Kidney tubule cell (primary cell): Measurements from ENCODE around the gene CDKL4.
"Not testable (repeated sequence)": the region's sequence is repeated elsewhere in the genome, so short reads cannot be mapped to it uniquely, and the experiment has no call there.

ENCODE experiments used
- DNase-seq: peaks from one replicate; pipeline ENCODE4 v3.0.0-alpha.2; 2018; ENCODE audit warnings: low spot score

The CDKL4 gene

DNA sequence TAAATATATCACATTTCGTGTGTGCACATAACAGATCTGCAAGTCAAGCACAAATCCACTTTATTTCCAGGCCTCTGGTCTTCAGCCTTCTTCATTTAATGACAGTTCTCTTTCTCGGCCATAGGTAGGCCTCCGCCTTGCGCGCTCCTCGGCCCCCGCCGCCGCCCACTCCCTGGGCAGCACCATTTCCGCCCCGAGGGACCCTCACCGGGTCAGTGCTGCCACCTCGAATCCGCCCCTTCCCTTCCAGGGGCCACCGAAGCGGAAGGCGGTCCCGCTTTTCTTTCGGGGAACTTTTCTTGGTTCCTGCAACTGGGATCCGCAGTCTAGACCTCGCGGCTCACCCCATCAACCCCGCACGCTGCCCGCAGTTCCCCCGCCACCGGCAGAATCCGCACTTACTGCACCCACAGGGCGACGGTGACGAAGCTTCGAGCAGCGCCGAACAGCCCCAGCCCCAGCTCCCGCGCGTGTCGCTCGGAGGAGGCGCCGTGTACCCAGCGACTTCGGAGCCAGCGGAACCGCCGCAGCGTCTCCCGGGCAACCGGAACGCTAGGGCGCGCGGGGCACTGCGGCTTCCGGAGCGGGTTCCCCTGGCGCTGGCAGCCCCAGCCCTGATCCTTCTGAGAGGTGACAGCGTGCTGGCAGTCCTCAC lies at the start of gene CDKL4:
Gene CDKL4, minus strand, starts transcription at position 502 of the 655 bp plus-strand sequence.
- DNase-seq = no peak

DNA sequence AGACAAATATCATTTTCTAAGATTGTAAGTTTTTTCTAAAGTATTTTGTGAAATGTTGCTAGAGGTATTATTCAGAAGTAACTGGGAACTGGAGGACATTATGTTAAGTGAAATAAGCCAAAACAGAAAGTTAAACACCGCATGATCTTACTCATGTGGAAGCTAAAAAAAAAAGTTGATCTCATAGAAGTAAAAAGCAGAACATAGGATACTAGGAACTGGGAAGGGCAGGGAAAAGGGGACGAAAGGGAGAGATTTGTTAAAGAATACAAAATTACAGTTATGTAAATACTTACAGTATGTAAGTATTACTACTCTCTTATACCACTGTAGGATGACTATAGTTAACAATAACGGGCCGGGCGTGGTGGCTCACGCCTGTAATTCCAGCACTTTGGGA lies 46.7 kb upstream of the CDKL4 start:
- no peak for DNase-seq

DNA sequence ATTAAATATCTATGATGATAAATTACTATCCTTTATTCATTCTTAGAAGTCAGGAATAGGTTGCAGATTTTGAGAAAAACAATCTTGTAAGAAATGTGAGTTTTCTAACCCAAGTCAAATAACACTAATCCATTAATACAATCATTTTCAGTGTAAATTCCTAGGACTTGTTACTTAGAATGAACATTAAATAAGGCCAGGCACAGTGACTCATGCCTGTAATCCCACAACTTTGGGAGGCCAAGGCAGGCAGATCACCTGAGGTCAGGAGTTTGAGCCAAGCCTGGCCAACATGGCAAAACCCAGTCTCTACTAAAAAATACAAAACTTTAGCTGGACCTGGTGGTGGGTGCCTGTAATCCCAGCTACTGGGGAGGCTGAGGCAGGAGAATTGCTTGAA lies 45.8 kb upstream of the CDKL4 start:
- DNase-seq = peak; percentile 32

GRCh38 chr2:39283561-39283960 lies 39.8 kb upstream of the CDKL4 start:
- no peak for DNase-seq

- no peak for DNase-seq
These were observed 37.6 kb upstream of the CDKL4 start for GRCh38 chr2:39281391-39281790.

DNA sequence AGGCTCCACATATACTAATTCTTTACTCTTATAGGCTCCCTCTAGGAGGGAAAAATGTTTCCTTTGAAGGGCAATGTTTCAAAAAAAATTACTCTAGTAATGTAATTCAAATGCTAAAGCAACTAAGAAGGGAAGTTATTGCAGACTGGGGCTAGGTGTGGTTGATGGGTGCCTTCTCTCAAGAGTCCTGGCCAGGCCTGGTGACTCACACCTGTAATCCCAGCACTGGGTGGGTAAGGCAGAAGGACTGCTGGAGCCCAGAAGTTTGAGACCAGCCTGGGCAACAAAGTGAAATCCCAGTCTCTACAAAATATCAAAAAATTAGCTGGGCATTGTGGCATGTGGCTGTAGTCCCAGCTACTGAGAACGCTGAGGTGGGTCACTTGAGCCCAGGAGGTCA lies 31.2 kb upstream of the CDKL4 start:
- DNase-seq = peak; percentile 37

DNA sequence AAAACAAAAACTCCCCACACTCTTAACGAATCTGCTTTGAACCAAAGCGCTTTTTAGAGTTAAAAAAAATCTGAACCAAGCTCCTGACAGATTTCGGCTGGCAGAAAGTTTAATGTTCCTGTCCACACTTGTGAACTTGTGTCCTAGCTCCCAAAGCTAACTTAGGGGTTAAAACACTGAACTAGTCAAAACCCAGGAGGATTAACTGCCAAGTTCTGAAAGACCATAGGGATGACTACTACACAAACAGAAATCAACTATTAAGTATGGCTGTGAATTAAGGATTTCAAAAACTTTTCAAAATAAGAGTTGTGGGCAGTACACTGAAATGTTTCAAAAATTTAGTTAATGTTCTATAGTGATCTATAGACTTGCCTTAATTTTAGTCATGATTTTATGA lies 26.2 kb upstream of the CDKL4 start:
- no peak for DNase-seq

GRCh38 chr2:39266916-39267434 lies 23.2 kb upstream of the CDKL4 start:
- no peak for DNase-seq

DNA sequence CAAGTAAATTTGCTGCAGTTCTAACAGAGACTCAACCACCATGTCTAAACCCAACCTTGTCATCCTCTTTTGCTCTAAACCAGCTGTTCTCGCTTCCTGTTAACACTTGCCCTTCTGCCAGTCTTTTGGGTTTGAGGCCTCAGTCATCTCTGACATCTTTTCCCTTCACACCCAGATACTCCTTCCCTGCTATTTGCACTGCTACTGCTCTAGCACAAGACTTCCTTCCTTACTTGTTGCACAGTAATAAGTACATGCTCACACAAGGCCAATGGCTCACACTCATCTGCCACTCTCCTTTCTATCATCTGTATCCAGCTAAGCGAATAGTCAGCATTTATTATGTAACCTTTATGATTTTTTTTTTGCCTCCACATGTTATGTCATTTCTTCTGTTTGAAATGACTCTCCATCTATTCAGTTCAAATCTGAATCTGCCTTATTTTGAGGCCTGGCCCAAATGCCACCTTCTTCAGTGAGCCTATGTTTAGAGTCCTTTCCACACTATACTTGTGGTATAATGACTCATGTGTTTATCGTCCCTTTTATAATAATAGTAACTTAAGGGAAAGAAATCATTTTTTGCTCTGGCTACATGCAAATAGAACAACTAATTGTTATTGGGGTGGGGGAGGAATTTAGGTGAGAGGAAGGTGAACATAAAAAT lies 22.5 kb upstream of the CDKL4 start:
- DNase-seq = no peak

DNA sequence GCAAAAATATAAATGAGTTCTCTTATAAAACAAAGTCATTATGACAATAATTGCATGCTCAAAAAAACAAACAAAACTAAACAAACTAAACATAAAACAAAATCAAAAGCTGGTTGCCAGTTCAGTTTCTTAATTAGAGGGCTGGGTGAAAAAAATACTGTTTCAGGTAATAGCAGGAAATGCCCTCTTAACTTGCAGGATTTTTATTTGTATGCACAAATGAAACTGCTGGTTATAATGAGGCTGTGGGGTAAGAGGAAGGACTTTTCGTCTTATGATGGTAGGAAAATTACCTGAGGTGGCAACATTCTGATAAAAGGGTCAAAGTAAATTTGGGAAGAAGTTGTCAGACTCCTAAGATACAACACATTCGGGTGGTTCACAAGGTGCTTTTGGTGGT lies 21.5 kb upstream of the CDKL4 start:
- no peak for DNase-seq

DNA sequence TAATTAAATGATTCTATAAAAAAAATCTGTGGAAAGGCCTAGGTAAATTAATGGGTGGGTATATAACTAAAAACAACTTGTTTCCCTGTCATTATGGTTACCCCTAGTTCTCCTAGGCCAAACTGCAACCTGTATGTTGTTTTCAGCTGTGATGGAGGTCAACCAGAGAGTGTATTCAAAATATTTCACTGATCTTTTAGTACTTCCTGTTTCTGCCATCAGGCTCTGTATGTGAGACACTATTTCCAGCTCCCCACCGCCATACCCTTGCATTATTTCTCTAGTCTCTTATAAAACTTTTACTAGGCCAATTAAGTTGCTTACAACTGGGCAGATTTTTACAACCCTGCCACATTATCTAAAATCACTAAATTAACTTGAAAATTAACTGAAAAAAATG lies 21.0 kb upstream of the CDKL4 start:
- no peak for DNase-seq

DNA sequence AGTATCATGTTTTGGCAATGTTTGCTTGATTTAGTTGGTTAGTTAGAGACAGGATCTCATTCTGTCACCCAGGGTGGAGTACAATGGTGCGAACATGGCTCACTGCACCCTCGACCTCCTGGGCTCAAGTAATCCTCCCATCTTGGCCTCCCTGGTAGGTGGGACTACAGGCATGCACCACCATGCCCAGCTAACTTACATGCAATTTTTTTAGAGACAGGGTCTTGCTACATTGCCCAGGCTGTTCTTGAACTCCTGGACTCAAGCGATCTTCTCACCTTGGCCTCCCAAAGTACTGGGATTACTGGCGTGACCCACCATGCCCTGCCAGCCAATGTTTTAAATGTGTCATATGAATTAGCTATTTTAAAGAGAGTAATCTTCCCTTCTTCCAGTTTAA lies 16.3 kb upstream of the CDKL4 start:
- no peak for DNase-seq

DNA sequence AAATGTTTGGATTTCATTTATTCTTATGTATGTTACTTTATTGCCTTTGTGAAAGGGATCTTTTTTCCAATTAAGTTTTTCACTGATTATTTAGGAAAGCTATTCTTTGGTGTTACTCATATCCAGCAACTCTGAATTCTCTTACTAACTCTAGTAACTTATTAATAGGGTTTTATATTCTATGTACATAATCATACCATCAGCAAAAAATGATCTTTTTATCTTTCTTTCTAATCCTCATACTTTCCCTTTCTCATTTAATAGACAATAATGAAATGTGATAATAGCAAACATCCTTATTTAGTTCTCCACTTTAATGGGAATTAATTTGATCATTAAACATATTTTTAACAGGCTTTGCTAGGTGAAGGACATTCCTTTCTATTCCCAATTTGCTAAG lies 12.3 kb upstream of the CDKL4 start:
- no peak for DNase-seq

DNA sequence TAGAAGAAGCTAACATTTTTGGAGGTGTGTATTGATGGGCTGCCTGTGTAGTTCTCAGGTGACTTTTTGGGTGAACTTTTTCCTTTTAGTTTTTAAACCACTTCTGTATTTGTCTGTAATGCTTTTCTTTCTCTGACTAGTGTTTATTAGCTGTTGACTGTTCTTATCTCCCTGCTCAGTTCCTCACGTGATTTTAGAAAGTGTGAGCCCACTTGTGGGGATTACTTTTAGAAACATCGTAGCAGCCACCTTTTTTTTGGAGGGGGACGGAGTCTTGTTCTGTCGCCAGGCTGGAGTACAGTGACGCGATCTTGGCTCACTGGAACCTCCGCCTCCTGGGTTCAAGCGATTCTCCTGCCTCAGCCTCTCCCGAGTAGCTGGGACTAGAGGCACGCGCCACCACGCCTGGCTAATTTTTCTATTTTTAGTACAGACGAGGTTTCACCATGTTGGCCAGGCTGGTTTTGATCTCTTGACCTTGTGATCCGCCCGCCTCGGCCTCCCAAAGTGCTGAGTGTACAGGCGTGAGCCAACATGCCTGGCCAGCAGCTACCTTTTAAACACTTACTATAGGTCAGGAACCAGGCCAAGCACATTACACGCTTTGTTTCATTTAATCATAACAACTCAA lies 9.2 kb upstream of the CDKL4 start:
- no peak for DNase-seq

DNA sequence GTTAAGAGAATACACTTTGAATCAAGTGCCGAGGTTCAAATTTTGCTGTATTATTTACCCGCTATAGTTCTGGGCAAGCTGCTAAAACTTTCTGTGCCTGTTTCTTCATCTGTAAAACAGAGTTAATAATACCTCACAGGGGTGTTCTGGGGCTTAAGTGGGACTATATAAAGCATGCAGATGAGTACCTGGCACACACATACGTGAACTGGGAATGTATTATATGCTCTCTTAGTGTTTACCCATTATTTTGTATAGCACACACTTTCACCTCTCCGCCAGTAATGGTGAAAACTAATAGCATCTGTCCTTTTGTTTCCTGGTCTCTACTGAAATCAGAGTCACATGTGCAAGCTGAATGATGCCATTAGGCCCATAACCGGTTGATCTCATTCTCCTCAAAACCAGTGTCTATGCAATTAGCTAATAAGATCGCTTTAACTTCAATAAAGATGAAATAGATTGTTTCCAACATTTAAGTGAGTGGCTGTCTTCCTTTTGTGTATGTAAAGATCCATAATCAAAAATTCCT lies 3.8 kb upstream of the CDKL4 start:
- no peak for DNase-seq

DNA sequence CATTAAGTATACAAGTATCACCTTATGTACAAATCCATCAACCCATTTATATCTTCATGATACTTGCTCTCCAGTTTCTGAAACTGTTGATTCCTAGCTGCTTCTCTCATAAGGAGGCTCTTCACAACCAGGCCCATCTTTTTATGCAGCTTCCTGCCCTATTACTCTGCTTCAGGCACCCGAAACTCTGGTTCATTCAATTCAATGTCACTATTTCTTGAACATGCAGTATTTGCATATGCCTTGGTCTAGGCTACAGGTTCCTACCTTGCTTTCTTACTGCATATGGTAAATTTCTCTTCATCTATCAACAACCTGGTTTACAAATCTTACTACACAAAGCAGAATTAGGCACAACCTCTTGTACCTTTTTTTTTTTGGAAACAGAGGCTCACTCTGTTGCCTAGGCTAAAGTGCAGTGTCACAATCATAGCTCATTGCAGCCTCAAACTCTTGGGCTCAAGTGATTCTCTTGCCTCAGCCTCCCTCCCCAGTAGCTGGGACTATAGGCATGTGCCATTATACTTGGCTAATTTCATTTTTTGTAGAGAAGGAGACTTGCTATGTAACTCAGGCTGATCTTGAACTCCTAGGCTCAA lies 2.7 kb upstream of the CDKL4 start:
- no peak for DNase-seq

DNA sequence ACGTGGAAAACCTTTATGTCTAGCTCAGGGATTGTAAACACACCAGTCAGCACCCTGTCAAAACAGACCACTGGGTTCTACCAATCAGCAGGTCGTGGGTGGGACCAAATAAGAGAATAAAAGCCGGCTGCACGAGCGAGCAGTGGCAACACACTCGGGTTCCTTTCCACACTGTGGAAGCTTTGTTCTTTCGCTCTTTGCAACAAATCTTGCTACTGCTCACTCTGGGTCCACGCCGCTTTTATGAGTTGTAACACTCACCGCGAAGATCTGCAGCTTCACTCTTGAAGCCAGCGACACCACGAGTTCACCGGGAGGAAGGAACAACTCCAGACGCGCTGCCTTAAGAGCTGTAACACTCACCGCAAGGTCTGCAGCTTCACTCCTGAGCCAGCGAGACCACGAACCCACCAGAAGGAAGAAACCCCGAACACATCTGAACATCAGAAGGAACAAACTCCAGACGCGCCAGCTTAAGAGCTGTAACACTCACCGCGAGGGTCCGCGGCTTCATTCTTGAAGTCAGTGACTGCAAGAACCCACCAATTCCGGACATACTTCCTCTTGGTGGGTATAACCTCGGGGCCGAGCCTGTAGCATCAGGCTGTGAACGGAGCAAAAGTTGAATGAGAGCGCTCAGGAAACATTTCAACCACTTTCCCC lies 1.3 kb upstream of the CDKL4 start:
- DNase-seq = not testable (repeated sequence)

DNA sequence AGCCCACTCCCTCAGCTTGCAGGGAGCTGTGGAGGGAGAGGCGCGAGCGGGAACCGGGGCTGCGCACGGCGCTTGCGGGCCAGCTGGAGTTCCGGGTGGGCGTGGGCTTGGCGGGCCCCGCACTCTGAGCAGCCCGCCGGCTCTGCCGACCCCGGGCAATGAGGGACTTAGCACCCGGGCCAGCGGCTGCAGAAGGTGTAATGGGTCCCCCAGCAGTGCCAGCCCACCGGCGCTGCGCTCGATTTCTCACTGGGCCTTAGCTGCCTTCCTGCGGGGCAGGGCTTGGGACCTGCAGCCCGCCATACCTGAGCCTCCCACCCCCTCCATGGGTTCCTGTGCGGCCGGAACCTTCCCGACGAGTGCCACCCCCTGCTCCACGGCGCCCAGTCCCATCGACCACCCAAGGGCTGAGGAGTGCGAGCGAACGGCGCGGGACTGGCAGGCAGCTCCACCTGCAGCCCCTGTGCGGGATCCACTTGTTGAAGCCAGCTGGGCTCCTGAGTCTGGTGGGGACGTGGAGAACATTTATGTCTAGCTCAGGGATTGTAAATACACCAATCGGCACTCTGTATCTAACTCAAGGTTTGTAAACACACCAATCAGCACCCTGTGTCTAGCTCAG lies 582 bp upstream of the CDKL4 start:
- not testable (repeated sequence) for DNase-seq

- no peak for DNase-seq
These were observed 2.2 kb downstream of the CDKL4 start for GRCh38 chr2:39241588-39241987.

DNA sequence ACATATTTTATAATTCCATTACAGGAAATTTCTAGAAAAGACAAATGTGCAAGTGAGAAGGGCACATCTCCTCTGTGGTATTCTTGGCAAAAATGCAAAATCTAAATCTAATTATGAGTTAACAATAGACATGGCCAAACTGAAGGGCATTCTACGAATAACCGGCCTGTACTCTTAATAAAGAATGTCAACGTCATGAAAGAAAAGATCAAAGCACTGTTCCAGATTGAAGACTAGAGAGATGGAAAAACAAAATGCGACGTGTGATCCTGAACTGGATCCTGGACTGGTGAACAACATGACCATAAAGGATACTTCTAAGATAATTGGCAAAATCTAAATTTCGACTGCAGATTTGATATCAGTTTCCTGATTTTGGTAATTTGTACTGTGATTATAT lies 3.0 kb downstream of the CDKL4 start:
- no peak for DNase-seq

DNA sequence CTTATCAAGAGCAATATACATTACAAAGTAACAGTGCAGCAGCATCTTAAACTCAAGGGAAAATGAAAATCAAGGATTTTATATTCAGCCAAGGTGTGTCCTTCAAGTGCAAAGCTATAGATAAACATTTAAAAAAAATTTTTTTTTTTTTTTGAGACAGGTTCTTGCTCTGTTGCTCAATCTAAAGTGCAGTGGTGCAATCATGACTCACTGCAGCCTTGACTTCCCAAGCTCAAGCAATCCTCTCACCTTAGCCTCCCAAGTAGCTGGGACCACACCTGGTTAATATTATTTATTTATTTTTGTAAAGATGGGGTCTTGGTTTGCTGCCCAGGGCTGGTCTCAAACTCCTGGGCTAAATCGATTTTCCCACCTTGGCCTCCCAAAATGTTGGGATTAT lies 9.0 kb downstream of the CDKL4 start:
- peak; percentile 34 for DNase-seq

DNA sequence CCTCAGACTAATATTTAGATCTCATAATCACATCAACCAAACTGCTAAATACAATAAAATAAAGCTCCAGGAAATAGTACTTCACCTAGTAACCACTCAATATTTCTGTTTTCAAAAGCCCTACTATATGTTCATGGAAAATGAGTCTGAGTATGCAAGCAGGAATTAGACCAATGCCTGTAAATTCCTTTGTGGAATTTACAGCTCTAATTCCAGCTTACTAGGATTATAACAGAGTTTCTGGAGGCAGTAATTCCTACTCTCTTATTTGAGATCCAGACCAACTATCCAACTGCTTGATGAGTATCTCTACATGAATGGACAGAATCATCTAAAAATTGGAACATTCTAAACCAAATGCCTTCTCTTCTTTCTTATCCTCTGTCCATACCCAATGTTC lies 11.6 kb downstream of the CDKL4 start:
- DNase-seq = no peak
